RPMI7951 (cell line): Measurements from ENCODE around the gene CRP. TPM values are rescaled to one million over a fixed set of nuclear protein-coding genes. Genes with fewer than 3 reads are reported as not detected.
"Not testable (repeated sequence)": the region's sequence is repeated elsewhere in the genome, so short reads cannot be mapped to it uniquely, and the experiment has no call there.

ENCODE experiments used
- DNase-seq: peaks from one replicate; pipeline ENCODE4 v3.0.0-alpha.2; 2012; ENCODE audit warnings: low read depth
- total RNA-seq: library from RNA; depleted of rRNA; stranded (reverse); fragments of >200 nt; shearing (Covaris generic); gene quantifications from 2 replicates; pipeline ENCODE4 v1.2.3, GENCODE V29; 2014; rRNA removed

The CRP gene
- total RNA-seq = not detected in 2 replicates

- no peak for DNase-seq
Observed at GRCh38 chr1:159714529-159714928, at the start of gene CRP. TSS of gene CRP (minus strand) at chr1:159714589. CDS start at chr1:159714485, 104 bp downstream.

GRCh38 chr1:159763686-159764085 is 49.3 kb upstream of the CRP start:
- no peak for DNase-seq

GRCh38 chr1:159756397-159756796 is 42.0 kb upstream of the CRP start:
- DNase-seq = no peak

- no peak for DNase-seq
Observed at GRCh38 chr1:159755451-159756007, 41.1 kb upstream of the CRP start.

- DNase-seq = no peak
Observed at GRCh38 chr1:159753386-159753785, 39.0 kb upstream of the CRP start.

- DNase-seq = peak; percentile 7
Observed at GRCh38 chr1:159752135-159752580, 37.8 kb upstream of the CRP start.

GRCh38 chr1:159751031-159751430 is 36.6 kb upstream of the CRP start:
- no peak for DNase-seq

- no peak for DNase-seq
Observed at GRCh38 chr1:159750621-159751020, 36.2 kb upstream of the CRP start.

GRCh38 chr1:159749630-159750029 is 35.2 kb upstream of the CRP start:
- no peak for DNase-seq

- no peak for DNase-seq
Observed at GRCh38 chr1:159748370-159748769, 34.0 kb upstream of the CRP start.

- no peak for DNase-seq
Observed at GRCh38 chr1:159746666-159747065, 32.3 kb upstream of the CRP start.

GRCh38 chr1:159743651-159744410 is 29.4 kb upstream of the CRP start:
- no peak for DNase-seq

GRCh38 chr1:159737238-159737916 is 23.0 kb upstream of the CRP start:
- no peak for DNase-seq

GRCh38 chr1:159723188-159723587 is 8.8 kb upstream of the CRP start:
- DNase-seq = not testable (repeated sequence)

- DNase-seq = no peak
Observed at GRCh38 chr1:159719990-159720389, 5.6 kb upstream of the CRP start.

- DNase-seq = no peak
Observed at GRCh38 chr1:159715855-159716254, 1.5 kb upstream of the CRP start.

- no peak for DNase-seq
Observed at GRCh38 chr1:159712080-159712479, 2.3 kb downstream of the CRP start.

GRCh38 chr1:159707472-159708260 is 6.7 kb downstream of the CRP start:
- no peak for DNase-seq

GRCh38 chr1:159705904-159706256 is 8.5 kb downstream of the CRP start:
- DNase-seq = no peak

GRCh38 chr1:159705251-159705903 is 9.0 kb downstream of the CRP start:
- peak; percentile 2 for DNase-seq

- DNase-seq = no peak
Observed at GRCh38 chr1:159704481-159704880, 9.9 kb downstream of the CRP start.

- DNase-seq = no peak
Observed at GRCh38 chr1:159700312-159700711, 14.1 kb downstream of the CRP start.
